NB4 (cell line): ENCODE measurements around the gene HOMER3.

ENCODE experiments used
- DNase-seq: peaks from one replicate; pipeline ENCODE4 v3.0.0; 2010; ENCODE audit warnings: low read depth
- H3K4me3 ChIP-seq: one replicate; pipeline ENCODE4 v1.5.1; 2011; ENCODE audit warnings: mild to moderate bottlenecking, low read depth, low read length, moderate library complexity
- MYC ChIP-seq: IDR thresholded peaks from 2 replicates; pipeline ENCODE4 v1.6.1; 2011; ENCODE audit warnings: low read depth, low read length
- POLR2A ChIP-seq: IDR thresholded peaks from 2 replicates; pipeline ENCODE4 v1.6.1; 2011; ENCODE audit warnings: mild to moderate bottlenecking; ENCODE audit not compliant: insufficient read length; ENCODE audit errors: extremely low read depth
- TF ChIP-seq, protein P1 (sequence below): IDR thresholded peaks from 2 replicates; pipeline ENCODE4 v1.6.1; 2011; ENCODE audit warnings: low read depth, low read length
- TF ChIP-seq, protein P2 (sequence below): IDR thresholded peaks from one replicate; pipeline ENCODE4 v1.5.1; 2012; ENCODE audit warnings: low read depth, low read length

The HOMER3 gene

GRCh38 chr19:18913466-18913865 lies 27.6 kb downstream of the HOMER3 start:
- H3K4me3 ChIP-seq = no peak overlapping the region
- TF ChIP-seq POLR2A (no peak), MYC (no peak)
- TF ChIP-seq, protein P1, sequence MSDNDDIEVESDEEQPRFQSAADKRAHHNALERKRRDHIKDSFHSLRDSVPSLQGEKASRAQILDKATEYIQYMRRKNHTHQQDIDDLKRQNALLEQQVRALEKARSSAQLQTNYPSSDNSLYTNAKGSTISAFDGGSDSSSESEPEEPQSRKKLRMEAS = no peak
- TF ChIP-seq, protein P2, sequence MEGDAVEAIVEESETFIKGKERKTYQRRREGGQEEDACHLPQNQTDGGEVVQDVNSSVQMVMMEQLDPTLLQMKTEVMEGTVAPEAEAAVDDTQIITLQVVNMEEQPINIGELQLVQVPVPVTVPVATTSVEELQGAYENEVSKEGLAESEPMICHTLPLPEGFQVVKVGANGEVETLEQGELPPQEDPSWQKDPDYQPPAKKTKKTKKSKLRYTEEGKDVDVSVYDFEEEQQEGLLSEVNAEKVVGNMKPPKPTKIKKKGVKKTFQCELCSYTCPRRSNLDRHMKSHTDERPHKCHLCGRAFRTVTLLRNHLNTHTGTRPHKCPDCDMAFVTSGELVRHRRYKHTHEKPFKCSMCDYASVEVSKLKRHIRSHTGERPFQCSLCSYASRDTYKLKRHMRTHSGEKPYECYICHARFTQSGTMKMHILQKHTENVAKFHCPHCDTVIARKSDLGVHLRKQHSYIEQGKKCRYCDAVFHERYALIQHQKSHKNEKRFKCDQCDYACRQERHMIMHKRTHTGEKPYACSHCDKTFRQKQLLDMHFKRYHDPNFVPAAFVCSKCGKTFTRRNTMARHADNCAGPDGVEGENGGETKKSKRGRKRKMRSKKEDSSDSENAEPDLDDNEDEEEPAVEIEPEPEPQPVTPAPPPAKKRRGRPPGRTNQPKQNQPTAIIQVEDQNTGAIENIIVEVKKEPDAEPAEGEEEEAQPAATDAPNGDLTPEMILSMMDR = no peak
- DNase-seq = no peak

GRCh38 chr19:18912933-18913332 lies 28.1 kb downstream of the HOMER3 start:
- H3K4me3 ChIP-seq = no peak overlapping the region
- TF ChIP-seq, protein P1 = no peak
- TF ChIP-seq POLR2A (no peak), MYC (no peak)
- TF ChIP-seq, protein P2 = no peak
- DNase-seq = no peak

GRCh38 chr19:18910801-18911436 lies 30.1 kb downstream of the HOMER3 start:
- TF ChIP-seq MYC (no peak), POLR2A (no peak)
- TF ChIP-seq, protein P1 = no peak
- TF ChIP-seq, protein P2 = no peak
- no peak overlapping the region for H3K4me3 ChIP-seq
- no peak for DNase-seq

DNA sequence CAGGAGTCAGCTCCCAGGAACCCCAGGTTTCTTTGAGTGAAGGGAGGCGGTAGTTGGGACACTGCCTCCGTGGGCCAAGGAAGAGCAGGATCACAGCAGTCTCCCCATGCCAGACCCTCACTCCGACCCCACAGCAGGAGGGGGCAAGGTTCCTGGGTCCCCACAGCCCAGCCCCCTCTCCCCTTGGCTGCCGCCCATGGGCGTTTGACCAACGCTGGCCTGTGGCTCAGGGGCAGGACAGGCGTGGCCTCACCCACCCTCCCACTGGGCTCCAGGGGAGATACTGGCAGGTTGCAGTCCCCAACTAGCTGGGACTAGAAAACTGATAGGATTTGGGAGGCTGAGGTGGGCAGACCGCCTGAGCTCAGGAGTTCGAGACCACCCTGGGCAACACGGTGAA lies 31.0 kb downstream of the HOMER3 start:
- H3K4me3 ChIP-seq = no peak overlapping the region
- no peak for DNase-seq
- TF ChIP-seq, protein P1 = no peak
- TF ChIP-seq POLR2A (no peak), MYC (no peak)
- TF ChIP-seq, protein P2 = no peak

DNA sequence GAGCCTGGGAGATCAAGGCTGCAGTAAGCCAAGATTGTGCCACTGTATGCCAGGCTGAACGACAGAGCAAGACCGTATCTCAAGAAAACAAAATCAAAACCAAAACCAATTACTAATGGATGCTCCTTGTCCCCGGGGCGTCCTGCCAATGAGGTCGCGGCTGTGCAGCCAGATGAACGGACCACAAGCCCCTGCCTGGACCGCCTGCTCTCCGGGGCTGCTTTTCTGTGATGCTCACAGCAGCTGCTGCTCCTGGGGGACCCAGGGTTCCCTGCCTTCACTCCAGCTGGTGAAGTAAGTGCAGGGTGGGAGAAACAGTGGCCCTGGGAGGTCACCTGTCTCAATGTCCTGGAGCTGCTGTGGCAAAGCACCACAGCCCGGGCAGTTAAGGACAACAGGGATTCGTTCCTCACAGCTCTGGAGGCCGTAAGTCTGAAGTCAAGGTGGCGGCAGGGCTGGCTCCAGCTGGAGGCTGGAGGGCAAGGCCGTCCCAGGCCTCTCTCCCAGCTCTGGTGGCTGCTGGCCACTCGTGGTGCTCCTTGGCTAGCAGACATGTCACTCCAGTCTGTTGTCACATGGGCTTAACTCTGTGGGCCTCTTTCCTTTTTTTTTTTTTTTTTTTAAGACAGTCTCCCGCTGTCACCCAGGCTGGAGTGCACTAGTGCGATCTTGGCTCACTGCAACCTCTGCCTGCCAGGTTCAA lies 31.9 kb downstream of the HOMER3 start:
- no peak for DNase-seq
- H3K4me3 ChIP-seq = no peak overlapping the region
- TF ChIP-seq, protein P1 = no peak
- TF ChIP-seq, protein P2 = no peak
- no peak for TF ChIP-seq POLR2A
- no peak for TF ChIP-seq MYC
